HFFc6 (cell line): Measurements from ENCODE around the gene RASSF3. TPM values are rescaled to one million over a fixed set of nuclear protein-coding genes. Genes with fewer than 3 reads are reported as not detected.

Experiments
- DNase-seq: peaks from one replicate; pipeline ENCODE4 v3.0.0-alpha.2; 2018
- H3K27ac Mint-ChIP-seq: 2 replicates; pipeline ENCODE4 v1.8.0; 2020; ENCODE audit warnings: mild to moderate bottlenecking, mixed read lengths
- H3K27me3 Mint-ChIP-seq: 2 replicates; pipeline ENCODE4 v1.8.0; 2021; ENCODE audit warnings: mild to moderate bottlenecking, moderate library complexity, mixed read lengths; ENCODE audit not compliant: insufficient read depth
- H3K36me3 Mint-ChIP-seq: 2 replicates; pipeline ENCODE4 v1.8.0; 2021; ENCODE audit warnings: low read depth, mixed read lengths
- H3K4me1 Mint-ChIP-seq: 2 replicates; pipeline ENCODE4 v1.8.0; 2020; ENCODE audit warnings: low read depth, mixed read lengths
- H3K4me3 Mint-ChIP-seq: 2 replicates; pipeline ENCODE4 v1.8.0; 2020; ENCODE audit warnings: mild to moderate bottlenecking, moderate library complexity, mixed read lengths
- H3K9me3 Mint-ChIP-seq: 2 replicates; pipeline ENCODE4 v1.8.0; 2020; ENCODE audit warnings: mild to moderate bottlenecking, mixed read lengths
- CTCF ChIP-seq: fragments of 200-600 bp; sonication (generic); IDR thresholded peaks from 2 replicates; pipeline ENCODE4 v1.5.0; 2021; ENCODE audit warnings: antibody characterized with exemption, mild to moderate bottlenecking
- total RNA-seq, 6 experiments: library from RNA; stranded (reverse); fragmentation: NEBNext Ultra II Directional; extraction: Animal tissue kit (Norgen Biotek cat#: 25700); gene quantifications; 2 replicates in 1 of 6; 3 replicates in 5 of 6; pipeline ENCODE4 v1.2.3, GENCODE V29; 2021

RASSF3 gene
- total RNA-seq, 6 experiments from 2014 or later = 16.9 to 23.3 (median 20.6) TPM

GRCh38 chr12:64714551-64714968 lies 104.3 kb downstream of the RASSF3 start:
- no peaks in the 10 kb centered on the region for H3K4me1 Mint-ChIP-seq
- no peak for DNase-seq
- H3K4me3 Mint-ChIP-seq = no peak overlapping the region
- peaks cover 35% of the 10 kb centered on the region; the same call in 1 of the 2 replicates for H3K36me3 Mint-ChIP-seq
- H3K27me3 Mint-ChIP-seq = no peaks in the 10 kb centered on the region
- H3K27ac Mint-ChIP-seq = no peak overlapping the region
- no peaks in the 10 kb centered on the region for H3K9me3 Mint-ChIP-seq
- no peak for TF ChIP-seq CTCF

- Mint-ChIP-seq H3K9me3 (no peaks in the 10 kb centered on the region), H3K4me3 (no peak overlapping the region), H3K36me3 (peaks cover 39% of the 10 kb centered on the region), H3K27ac (no peak overlapping the region), H3K27me3 (no peaks in the 10 kb centered on the region), H3K4me1 (no peaks in the 10 kb centered on the region)
- no peak for DNase-seq
- no peak for TF ChIP-seq CTCF
These were observed 106.1 kb downstream of the RASSF3 start for GRCh38 chr12:64716371-64716770.

- TF ChIP-seq CTCF = no peak
- Mint-ChIP-seq H3K36me3 (peaks cover 43% of the 10 kb centered on the region), H3K9me3 (no peaks in the 10 kb centered on the region), H3K27me3 (no peaks in the 10 kb centered on the region), H3K4me1 (no peaks in the 10 kb centered on the region), H3K27ac (no peak overlapping the region), H3K4me3 (no peak overlapping the region)
- no peak for DNase-seq
These were observed 106.7 kb downstream of the RASSF3 start for GRCh38 chr12:64716839-64717455.

- H3K27me3 Mint-ChIP-seq = no peaks in the 10 kb centered on the region
- H3K4me1 Mint-ChIP-seq = no peaks in the 10 kb centered on the region
- H3K4me3 Mint-ChIP-seq = no peak overlapping the region
- H3K9me3 Mint-ChIP-seq = no peaks in the 10 kb centered on the region
- TF ChIP-seq CTCF = no peak
- no peak overlapping the region for H3K27ac Mint-ChIP-seq
- peaks cover 46% of the 10 kb centered on the region for H3K36me3 Mint-ChIP-seq
- no peak for DNase-seq
These were observed 108.4 kb downstream of the RASSF3 start for GRCh38 chr12:64718649-64719048.

- peaks cover 28% of the 10 kb centered on the region for H3K36me3 Mint-ChIP-seq
- H3K4me1 Mint-ChIP-seq = no peaks in the 10 kb centered on the region
- no peak for DNase-seq
- TF ChIP-seq CTCF = no peak
- H3K27ac Mint-ChIP-seq = no peak overlapping the region
- no peak overlapping the region for H3K4me3 Mint-ChIP-seq
- H3K9me3 Mint-ChIP-seq = no peaks in the 10 kb centered on the region
- no peaks in the 10 kb centered on the region for H3K27me3 Mint-ChIP-seq
These were observed 110.6 kb downstream of the RASSF3 start for GRCh38 chr12:64720884-64721283.
